Renal cortex interstitium (tissue), 11 donors: Measurements from ENCODE around the gene NELFE. TPM values are rescaled to one million over a fixed set of nuclear protein-coding genes. Genes with fewer than 3 reads are reported as not detected.

ENCODE experiments used
- DNase-seq, 11 donors: peaks; one replicate each; pipeline ENCODE4 v3.0.0-alpha.2; 2013; ENCODE audit warnings: low read depth in 9 of 11, low spot score in 4 of 11; ENCODE audit errors: extremely low read depth in 1 of 11
- polyA plus RNA-seq, 3 donors: library from polyadenylated mRNA; unstranded; fragments of 120-200 nt; gene quantifications; one replicate each; pipeline ENCODE4 v1.2.1, GENCODE V29; 2013; ENCODE audit not compliant: insufficient read length in 3 of 3

NELFE gene
- polyA plus RNA-seq, 3 donors: 89.5 to 103 (median 91.3) TPM

GRCh38 chr6:31906122-31906521, 52.6 kb downstream of the NELFE start:
- no peak for DNase-seq

DNA sequence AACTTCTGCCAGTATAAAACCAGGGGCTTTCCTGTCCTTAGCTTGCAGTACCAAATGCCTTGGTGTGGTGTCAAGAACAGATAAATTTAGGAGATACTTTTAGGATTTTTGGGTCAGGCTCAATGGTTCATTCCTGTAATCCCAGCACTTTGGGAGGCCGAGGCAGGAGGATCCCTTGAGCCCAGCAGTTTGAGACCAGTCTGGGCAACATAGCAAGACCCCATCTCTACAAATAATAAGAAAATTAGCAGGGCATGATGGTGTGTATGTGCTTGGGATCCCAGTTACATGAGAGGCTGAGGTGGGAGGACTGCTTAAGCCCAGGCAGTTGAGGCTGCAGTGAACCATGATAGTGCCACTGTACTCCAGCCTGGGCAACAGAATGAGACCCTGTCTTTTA, 53.7 kb downstream of the NELFE start:
- no peak for DNase-seq

DNA sequence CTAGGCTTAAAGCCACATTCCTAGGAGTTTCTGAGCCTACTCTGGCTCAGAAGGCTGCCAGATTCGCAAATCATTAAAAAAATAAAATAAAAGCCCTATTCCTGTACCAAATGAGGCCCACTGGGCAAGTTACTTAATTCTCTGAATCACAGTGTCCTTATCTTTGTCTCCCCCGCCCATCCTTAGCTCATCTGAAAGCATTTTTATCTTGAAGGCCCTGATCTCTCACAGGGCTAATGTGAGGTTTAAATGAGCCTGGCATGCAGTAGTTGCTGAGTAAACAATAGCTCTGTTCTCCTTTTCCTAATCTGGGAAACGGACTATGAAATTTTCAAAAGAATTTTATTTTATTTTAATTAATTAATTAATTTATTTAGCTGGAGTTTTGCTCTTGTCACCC, 54.8 kb downstream of the NELFE start:
- DNase-seq: no peak

Other genes with a start within 250 kb of the NELFE start
- under 1 TPM in 1 of 3 donors, not detected in 2; 0.20 TPM for gene LY6G6D, start 243.6 kb downstream of the NELFE start, polyA plus RNA-seq
- under 1 TPM in 2 of 3 donors, not detected in 1; 0.26 to 0.41 TPM for gene LY6G6C, start 237.2 kb downstream of the NELFE start, polyA plus RNA-seq
- 1 to 10 TPM; 1.6 TPM for gene MPIG6B, start 235.6 kb downstream of the NELFE start, polyA plus RNA-seq
- gene DDAH2, start 229.7 kb downstream of the NELFE start, polyA plus RNA-seq: 100 to 1,000 TPM; 152 to 237 (median 188) TPM
- 100 to 1,000 TPM; 268 to 296 (median 292) TPM for gene CLIC1, start 222.4 kb downstream of the NELFE start, polyA plus RNA-seq
- gene MSH5, start 219.0 kb downstream of the NELFE start, polyA plus RNA-seq: 10 to 100 TPM; 21.4 to 59.0 (median 22.1) TPM
- gene SAPCD1, start 196.3 kb downstream of the NELFE start, polyA plus RNA-seq: 10 to 100 TPM in 2 of 3 donors, 1 to 10 TPM in 1; 6.8 to 17.2 (median 10.0) TPM
- gene VWA7, start 181.6 kb downstream of the NELFE start, polyA plus RNA-seq: 10 to 100 TPM in 1 of 3 donors, 1 to 10 TPM in 2; 7.3 to 13.9 (median 8.5) TPM
- 10 to 100 TPM; 58.7 to 72.2 (median 61.2) TPM for gene VARS1, start 163.2 kb downstream of the NELFE start, polyA plus RNA-seq
- 10 to 100 TPM; 72.1 to 90.4 (median 82.4) TPM for gene LSM2, start 152.0 kb downstream of the NELFE start, polyA plus RNA-seq
- gene HSPA1L, start 143.7 kb downstream of the NELFE start, polyA plus RNA-seq: 1 to 10 TPM; 3.3 to 5.0 (median 4.0) TPM
- gene HSPA1A, start 143.4 kb downstream of the NELFE start, polyA plus RNA-seq: 100 to 1,000 TPM in 2 of 3 donors, 10 to 100 TPM in 1; 84.4 to 121 (median 116) TPM
- 100 to 1,000 TPM; 119 to 167 (median 142) TPM for gene HSPA1B, start 131.2 kb downstream of the NELFE start, polyA plus RNA-seq
- gene NEU1, start 96.2 kb downstream of the NELFE start, polyA plus RNA-seq: 10 to 100 TPM; 74.6 to 79.3 (median 78.1) TPM
- gene SLC44A4, start 80.0 kb downstream of the NELFE start, polyA plus RNA-seq: 10 to 100 TPM; 40.7 to 82.8 (median 51.9) TPM
- 10 to 100 TPM; 74.6 to 98.4 (median 83.9) TPM for gene EHMT2, start 61.3 kb downstream of the NELFE start, polyA plus RNA-seq
- gene ZBTB12, start 56.9 kb downstream of the NELFE start, polyA plus RNA-seq: 10 to 100 TPM; 23.4 to 35.5 (median 23.6) TPM
- gene C2, start 31.3 kb downstream of the NELFE start, polyA plus RNA-seq: 1 to 10 TPM; 3.0 to 4.2 (median 4.0) TPM
- 1 to 10 TPM; 5.2 to 8.7 (median 6.6) TPM for gene CFB, start 12.9 kb downstream of the NELFE start, polyA plus RNA-seq
- 10 to 100 TPM; 42.3 to 49.0 (median 47.7) TPM for gene SKIC2, start 204 bp upstream of the NELFE start, polyA plus RNA-seq
- 10 to 100 TPM; 22.1 to 32.3 (median 31.7) TPM for gene DXO, start 13.2 kb upstream of the NELFE start, polyA plus RNA-seq
- 10 to 100 TPM; 15.7 to 22.4 (median 22.4) TPM for gene C4A, start 23.1 kb upstream of the NELFE start, polyA plus RNA-seq
- gene C4B, start 55.8 kb upstream of the NELFE start, polyA plus RNA-seq: 10 to 100 TPM; 17.4 to 23.3 (median 22.1) TPM
- 1 to 10 TPM in 1 of 3 donors, under 1 TPM in 2; 0.24 to 1.0 (median 0.29) TPM for gene CYP21A2, start 79.4 kb upstream of the NELFE start, polyA plus RNA-seq
- gene TNXB, start 150.4 kb upstream of the NELFE start, polyA plus RNA-seq: 1 to 10 TPM; 3.4 to 7.9 (median 6.1) TPM
- gene ATF6B, start 169.3 kb upstream of the NELFE start, polyA plus RNA-seq: 100 to 1,000 TPM in 1 of 3 donors, 10 to 100 TPM in 2; 87.2 to 104 (median 92.0) TPM
- gene FKBPL, start 171.3 kb upstream of the NELFE start, polyA plus RNA-seq: 1 to 10 TPM; 7.1 to 9.0 (median 8.7) TPM
- 1 to 10 TPM; 2.4 to 4.2 (median 2.6) TPM for gene PRRT1, start 193.0 kb upstream of the NELFE start, polyA plus RNA-seq
- 10 to 100 TPM; 30.5 to 48.4 (median 33.4) TPM for gene PPT2, start 195.2 kb upstream of the NELFE start, polyA plus RNA-seq
- gene EGFL8, start 205.6 kb upstream of the NELFE start, polyA plus RNA-seq: 10 to 100 TPM; 24.0 to 44.4 (median 24.3) TPM
- 100 to 1,000 TPM in 2 of 3 donors, 10 to 100 TPM in 1; 94.6 to 109 (median 102) TPM for gene AGPAT1, start 217.1 kb upstream of the NELFE start, polyA plus RNA-seq
- gene RNF5, start 219.4 kb upstream of the NELFE start, polyA plus RNA-seq: 100 to 1,000 TPM in 2 of 3 donors, 10 to 100 TPM in 1; 91.6 to 107 (median 104) TPM
- 10 to 100 TPM; 23.8 to 25.3 (median 24.9) TPM for gene AGER, start 225.3 kb upstream of the NELFE start, polyA plus RNA-seq
- gene PBX2, start 231.2 kb upstream of the NELFE start, polyA plus RNA-seq: 100 to 1,000 TPM; 173 to 193 (median 191) TPM
- 10 to 100 TPM in 1 of 3 donors, 1 to 10 TPM in 2; 9.4 to 13.1 (median 9.9) TPM for gene GPSM3, start 233.7 kb upstream of the NELFE start, polyA plus RNA-seq